GM18861 (cell line): ENCODE data around the gene CAMK2D.

Experiments
- ATAC-seq: cut with Tn5 transposase; IDR thresholded peaks from one replicate; pipeline ENCODE4 v1.9.1; 2021; ENCODE audit not compliant: unreplicated experiment

Gene CAMK2D

GRCh38 chr4:113496698-113497097 lies 264.8 kb downstream of the CAMK2D start:
- ATAC-seq: no peak

GRCh38 chr4:113495790-113496189 lies 265.7 kb downstream of the CAMK2D start:
- no peak for ATAC-seq

DNA sequence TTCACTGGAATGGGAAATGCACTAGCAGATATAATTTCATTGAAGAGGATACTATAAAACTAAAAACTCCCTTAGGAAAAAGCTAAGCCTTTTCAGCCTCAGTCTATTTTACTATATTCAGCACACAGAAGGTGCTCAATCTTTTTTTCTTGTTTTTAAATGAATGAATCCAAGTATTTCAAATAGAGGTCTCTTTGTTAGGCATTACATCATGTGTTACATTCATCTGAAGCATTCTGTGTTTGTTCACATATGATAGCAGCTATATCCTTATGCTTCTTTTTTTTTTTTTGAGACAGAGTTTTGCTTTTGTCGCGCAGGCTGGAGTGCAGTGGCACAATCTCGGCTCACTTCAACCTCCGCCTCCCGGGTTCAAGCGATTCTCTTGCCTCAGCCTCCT lies 278.4 kb downstream of the CAMK2D start:
- no peak for ATAC-seq

DNA sequence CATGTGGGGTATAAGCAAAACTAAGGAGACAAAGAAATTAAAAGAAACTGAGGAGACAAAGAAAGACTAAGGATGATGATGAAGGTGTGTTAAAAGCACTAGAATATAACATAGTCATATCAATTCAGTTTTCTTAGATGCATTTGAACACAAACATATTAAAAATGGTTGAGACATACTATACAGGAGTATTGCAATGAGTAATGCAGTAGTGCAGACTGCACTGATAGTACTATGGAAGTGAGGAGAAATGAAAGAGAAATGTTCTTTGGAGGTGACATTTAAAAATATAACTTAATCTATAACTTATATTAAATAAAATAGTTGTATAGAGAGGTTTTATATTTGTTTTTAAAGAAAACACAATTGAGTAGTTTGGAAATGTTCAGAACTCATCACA lies 279.2 kb downstream of the CAMK2D start:
- no peak for ATAC-seq

- no peak for ATAC-seq
These were observed 279.7 kb downstream of the CAMK2D start for GRCh38 chr4:113481820-113482219.

DNA sequence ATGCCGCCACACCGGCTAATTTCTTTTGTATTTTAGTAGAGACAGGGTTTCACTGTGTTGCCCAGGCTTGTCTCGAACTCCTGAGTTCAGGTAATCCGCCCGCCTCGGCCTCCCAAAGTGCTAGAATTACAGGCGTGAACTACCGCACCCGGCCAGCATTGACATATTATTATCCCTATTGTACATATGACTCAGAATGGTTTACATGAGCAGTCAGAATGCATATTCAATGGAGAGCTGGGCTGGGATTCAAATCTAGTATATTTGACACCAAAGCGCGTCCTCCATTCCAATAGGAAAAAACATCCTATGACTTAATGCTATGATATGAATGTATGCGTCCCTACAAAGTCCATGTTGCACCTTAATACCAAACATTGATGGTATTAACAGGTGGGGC lies 281.4 kb downstream of the CAMK2D start:
- no peak for ATAC-seq

GRCh38 chr4:113478032-113478431 lies 283.5 kb downstream of the CAMK2D start:
- no peak for ATAC-seq

- no peak for ATAC-seq
These were observed 284.7 kb downstream of the CAMK2D start for GRCh38 chr4:113476800-113477199.

DNA sequence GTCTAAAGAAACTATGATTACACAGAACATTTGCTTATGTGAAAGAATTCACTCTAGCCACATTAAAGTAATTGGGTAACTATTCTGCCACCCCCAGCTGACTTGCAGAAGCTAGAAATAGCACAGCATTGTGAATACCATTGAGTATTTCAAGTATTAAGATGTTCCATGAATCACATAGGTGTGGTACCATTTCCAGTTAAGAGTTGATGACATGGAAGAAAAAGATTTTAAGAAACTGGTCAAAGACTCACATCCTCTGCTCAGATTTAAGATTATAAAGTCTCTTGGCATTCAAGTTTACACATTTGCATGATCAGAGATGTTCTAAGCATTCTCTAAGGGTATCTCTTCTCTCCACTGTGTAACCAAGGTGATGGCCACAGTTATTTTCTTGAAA lies 287.5 kb downstream of the CAMK2D start:
- no peak for ATAC-seq

DNA sequence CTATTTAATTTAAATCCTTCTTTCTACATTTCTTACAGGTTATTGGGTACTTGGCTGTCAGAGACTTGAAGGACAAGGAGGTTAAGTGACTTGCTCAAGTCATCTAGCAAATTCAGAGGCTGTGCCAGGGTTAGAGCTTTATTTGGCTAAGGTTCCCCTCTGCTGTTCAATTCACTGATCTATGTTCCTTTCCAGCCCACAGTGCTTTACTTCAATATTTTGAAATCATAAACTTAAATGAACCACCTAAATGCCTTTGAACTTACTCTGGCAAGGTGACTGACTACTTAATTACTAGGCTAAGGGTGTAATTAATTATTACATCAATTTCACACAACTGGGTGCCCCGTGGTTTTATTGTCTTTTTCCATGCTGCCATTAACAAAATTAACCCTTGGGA lies 288.7 kb downstream of the CAMK2D start:
- ATAC-seq: no peak

DNA sequence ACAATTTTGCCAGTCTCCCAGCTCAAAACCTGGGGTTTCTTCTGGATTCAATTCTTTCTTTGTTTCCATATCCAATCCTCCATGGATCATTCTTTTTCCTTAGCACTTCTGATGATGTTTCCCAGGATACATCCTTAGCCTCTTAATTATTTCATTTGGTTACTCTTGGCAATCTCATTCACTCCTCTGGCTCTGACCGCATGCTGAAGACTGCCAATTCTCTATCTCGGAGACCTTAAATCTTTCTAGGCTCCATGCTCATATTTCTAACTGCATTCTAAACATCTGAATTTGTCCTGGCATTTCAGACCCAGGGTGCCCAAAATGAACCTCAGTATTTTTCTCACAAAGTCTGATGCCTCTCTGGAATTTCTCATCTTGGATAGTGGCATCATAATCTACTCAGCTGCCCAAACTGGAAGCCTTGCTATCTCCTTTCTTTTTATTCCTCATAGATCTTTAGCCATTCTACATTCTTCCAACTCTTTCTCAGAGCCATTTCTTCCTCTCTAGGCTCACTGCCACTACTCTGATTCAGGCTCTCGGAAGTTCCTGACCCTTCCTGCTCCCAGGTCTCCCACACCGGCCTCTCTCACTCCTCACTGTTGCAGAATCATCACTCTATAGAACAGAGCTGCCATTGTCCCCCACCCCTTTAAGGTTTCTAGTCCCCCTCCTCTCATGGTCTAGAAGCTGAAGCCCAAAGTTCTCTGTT lies 290.2 kb downstream of the CAMK2D start:
- ATAC-seq: no peak

DNA sequence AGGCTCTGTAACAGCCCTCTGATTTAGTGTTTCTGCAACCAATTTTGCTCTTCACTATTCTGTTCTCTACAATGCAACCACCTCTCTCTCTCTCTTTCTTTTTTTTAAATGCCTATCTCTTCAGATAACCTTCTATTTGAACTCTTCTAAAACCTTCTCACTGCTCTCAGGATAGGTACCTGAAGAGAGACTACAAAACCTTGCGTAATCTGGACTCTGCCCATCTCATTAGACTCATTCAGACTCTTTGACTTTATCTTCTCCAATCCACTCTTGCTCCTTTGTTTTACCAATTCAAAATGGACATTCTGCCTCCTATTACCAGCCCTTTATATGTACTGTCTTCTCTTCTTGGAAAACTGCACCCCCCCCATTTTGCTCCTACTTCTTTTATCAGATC lies 291.6 kb downstream of the CAMK2D start:
- ATAC-seq: no peak

- no peak for ATAC-seq
These were observed 292.5 kb downstream of the CAMK2D start for GRCh38 chr4:113469023-113469390.

DNA sequence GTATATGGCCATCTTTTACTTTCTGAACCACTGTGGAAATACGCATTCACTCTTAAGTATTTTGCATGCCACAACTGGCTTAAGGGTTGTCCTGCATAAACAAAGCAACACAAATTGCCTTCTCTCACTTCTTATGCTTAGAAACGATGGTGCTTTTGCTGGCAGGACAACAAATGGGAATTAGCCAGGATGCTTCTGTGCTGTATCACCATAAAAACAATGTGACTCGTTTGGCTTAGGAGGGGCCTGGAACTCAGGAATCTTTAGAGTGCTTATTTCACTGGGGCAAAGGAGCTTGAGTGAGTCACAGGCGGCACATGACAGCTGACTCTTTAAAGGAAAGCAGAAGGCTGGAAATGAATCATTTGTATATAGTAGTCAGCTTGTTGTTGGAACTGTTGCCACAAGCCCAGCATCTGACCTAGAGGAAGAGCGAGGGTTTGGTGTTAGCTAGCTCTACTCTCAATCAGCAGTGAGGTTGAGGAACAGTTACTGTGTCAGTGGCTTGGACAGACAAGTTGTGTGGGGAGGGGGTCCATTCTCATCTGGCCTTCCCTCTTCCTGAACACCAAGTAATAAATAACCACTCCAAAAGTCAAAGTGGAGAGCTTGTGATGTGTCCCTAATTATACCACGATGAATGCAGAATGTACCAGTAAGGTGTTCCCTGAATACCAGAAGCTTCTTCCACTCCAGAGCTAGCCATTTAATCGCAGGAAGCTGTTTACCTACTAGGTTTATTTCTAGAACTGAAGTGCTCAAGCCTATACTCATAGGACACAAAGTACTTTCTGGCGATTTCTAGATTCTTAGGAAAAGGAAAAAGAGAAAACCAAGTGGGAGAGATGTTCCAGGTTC lies 293.1 kb downstream of the CAMK2D start:
- no peak for ATAC-seq

- ATAC-seq: no peak
These were observed 294.0 kb downstream of the CAMK2D start for GRCh38 chr4:113467581-113467980.

GRCh38 chr4:113462286-113462685 lies 299.3 kb downstream of the CAMK2D start:
- ATAC-seq: no peak

DNA sequence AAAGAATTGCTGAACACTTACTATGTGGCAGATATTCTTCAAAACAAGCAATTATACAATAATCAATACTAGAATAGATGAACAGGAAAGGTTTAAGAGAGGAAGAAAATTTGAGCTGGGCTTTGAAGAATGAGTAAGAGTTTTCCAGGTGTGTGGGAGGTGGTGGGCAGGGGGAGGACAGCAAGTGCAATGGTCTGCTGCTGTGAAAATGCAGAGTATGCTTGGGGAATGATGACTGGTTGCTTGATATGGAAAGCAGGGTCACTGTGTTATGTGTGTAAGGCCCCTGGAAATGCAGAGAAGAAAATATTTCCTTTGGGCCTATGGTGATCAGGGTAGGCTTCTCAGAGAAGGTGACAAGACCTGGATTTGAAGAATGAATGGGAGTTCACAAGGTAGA lies 300.3 kb downstream of the CAMK2D start:
- ATAC-seq: no peak

DNA sequence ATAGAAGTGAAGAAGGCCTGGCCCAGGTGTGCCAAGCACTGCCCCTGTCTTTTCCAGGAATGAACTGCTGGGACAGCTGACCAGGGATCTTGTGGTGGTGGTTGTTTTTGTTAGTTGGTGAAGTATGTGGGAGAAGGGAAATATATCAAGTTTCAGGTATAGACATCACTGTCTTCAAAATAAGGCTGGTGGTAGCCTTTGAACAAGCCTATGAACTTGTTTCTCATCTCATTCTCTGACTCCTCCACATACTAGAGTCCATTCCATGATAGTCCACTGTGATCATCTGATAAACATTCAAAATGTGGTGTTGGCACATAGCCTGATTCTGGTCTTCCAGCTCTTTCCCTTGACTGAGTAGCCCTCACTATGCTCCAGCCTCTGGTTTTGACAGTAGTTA lies 303.7 kb downstream of the CAMK2D start:
- ATAC-seq: no peak

GRCh38 chr4:113457121-113457520 lies 304.4 kb downstream of the CAMK2D start:
- ATAC-seq: no peak

- ATAC-seq: no peak
These were observed 306.5 kb downstream of the CAMK2D start for GRCh38 chr4:113455061-113455460.

- no peak for ATAC-seq
These were observed 308.5 kb downstream of the CAMK2D start for GRCh38 chr4:113452868-113453620.

DNA sequence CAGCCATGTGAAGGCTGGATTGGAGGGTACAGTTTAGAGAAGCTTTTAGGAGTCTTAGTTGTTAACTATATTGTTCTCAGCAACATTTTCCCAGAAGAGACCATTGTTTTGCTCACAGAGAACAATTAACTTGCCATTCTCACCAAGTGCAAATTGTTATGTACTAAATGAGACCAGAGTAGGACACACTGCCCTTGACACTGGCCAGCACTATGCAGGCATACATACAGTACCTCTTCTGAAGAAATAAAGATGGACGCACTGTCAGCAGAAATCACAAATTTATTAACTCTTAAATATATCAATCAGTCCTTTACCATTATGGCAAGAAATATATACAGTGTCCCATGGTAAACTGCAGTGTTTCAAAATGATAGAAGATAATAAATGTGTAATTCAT lies 309.4 kb downstream of the CAMK2D start:
- ATAC-seq: no peak
